Breast epithelium (tissue), 3 donors: Measurements from ENCODE around the gene CPNE2.

Source experiments
- CTCF ChIP-seq, 3 donors: fragments of 450-650 bp; IDR thresholded peaks; one replicate each; pipeline ENCODE4 v1.5.1; 2016 to 2017; ENCODE audit warnings: antibody characterized with exemption in 3 of 3, mild to moderate bottlenecking in 3 of 3, moderate library complexity in 3 of 3
- POLR2A ChIP-seq: fragments of 450-650 bp; IDR thresholded peaks from one replicate; pipeline ENCODE4 v1.6.1; 2016; ENCODE audit warnings: antibody characterized with exemption, mild to moderate bottlenecking, moderate library complexity
- POLR2AphosphoS5 ChIP-seq, 3 donors: sonication (generic); formaldehyde crosslinking; IDR thresholded peaks; one replicate each; pipeline ENCODE4 v1.6.1; 2017; ENCODE audit warnings: antibody characterized with exemption in 3 of 3

GRCh38 chr16:57188711-57189002, 96.3 kb downstream of the CPNE2 start:
- TF ChIP-seq POLR2A: no peak
- no peak for TF ChIP-seq CTCF (IDR thresholded peaks at IDR 0.05)
- no peak for TF ChIP-seq POLR2AphosphoS5 (IDR thresholded peaks at IDR 0.05)
